Measurements from ENCODE around the gene MRPS34.
A peak's percentile ranks its signal among the peaks of the same experiment; 100 is the strongest.

The MRPS34 gene

GRCh38 chr16:1781254-1781653 is 8.3 kb upstream of the MRPS34 start:
- no peak for DNase-seq

GRCh38 chr16:1780677-1781072 is 7.7 kb upstream of the MRPS34 start:
- DNase-seq: no peak

GRCh38 chr16:1779741-1780676 is 7.1 kb upstream of the MRPS34 start:
- no peak for DNase-seq

DNA sequence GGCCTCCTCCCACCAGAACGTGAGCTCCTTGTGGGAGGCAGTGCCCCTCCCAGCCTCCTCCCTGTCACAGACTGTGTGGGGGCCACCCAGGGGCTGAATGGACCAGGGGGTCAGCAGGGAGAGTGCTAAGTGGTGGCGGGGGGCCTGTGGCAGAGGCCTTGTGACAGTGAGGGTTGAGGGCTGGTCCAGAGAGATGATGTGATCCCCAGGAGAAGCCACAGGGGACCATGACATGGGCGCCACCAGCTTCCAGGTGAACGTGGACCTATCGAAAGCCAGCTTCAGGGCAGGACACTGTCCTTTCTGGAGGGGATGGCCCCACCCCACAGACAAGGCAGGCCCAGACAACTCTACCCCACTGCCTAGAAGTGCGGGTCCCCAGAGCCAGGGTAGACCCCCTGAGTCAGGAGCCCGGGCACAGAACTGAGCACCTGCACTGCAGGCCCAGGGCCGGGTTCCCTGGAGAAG is 6.3 kb upstream of the MRPS34 start:
- DNase-seq: no peak

GRCh38 chr16:1778200-1779179 is 5.6 kb upstream of the MRPS34 start:
- no peak for DNase-seq

GRCh38 chr16:1777375-1778199 is 4.7 kb upstream of the MRPS34 start:
- DNase-seq: no peak

- no peak for DNase-seq
These were observed 4.0 kb upstream of the MRPS34 start for GRCh38 chr16:1776991-1777374.

DNA sequence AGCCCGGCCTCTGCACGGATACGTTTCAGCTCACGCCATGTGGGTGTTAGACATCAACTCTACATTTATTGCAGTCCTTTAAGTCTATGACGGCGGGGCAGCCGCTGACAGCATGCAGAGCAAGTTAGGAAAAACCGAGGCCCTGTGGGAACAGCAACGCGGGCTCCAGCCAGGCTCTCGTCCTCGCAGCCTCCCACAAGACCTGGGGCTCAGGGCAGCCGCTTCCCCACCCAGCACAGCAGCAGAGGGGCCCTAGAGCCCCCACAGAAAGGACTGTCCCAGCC is 3.7 kb upstream of the MRPS34 start:
- no peak for DNase-seq

DNA sequence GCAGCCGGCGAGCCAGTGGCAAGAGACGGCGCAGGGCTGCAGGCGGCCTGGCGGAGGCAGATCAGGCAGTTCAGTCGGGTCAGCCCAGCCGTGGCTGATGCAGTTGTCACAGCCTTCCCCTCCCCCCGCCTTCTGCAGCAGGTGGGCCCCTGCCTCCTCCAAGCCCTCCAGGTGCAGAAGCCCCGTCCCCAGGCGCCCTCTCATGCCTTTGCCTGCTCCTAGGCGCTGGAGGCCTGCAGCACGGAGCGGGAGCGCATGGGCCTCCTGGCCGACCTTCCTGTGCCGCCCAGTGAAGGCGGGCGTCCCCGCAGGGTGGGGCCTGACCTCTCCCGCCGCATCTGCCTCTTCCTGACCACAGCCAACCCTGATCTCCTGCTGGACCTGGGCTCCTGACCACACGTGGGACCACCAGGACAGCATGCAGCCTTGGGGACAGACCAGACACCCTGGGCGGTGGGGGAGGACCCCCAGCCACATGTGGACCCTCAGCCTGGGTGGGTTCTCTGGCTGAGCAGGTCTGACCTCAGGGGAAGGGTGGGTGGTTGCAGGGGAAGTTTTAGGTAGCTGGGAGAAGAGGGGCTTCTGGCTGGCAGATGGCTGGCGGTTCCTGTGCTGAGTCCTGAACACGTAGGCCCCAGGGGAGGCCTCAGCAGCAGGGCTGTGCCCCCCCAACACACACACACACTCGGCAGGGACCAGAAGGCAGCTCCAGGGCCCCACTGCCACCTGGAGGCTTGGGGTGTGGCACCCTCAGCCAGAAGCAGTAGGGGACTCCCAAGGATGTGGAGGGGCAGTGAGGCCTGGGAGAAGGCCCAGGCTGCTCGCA is 3.1 kb upstream of the MRPS34 start:
- DNase-seq: no peak

DNA sequence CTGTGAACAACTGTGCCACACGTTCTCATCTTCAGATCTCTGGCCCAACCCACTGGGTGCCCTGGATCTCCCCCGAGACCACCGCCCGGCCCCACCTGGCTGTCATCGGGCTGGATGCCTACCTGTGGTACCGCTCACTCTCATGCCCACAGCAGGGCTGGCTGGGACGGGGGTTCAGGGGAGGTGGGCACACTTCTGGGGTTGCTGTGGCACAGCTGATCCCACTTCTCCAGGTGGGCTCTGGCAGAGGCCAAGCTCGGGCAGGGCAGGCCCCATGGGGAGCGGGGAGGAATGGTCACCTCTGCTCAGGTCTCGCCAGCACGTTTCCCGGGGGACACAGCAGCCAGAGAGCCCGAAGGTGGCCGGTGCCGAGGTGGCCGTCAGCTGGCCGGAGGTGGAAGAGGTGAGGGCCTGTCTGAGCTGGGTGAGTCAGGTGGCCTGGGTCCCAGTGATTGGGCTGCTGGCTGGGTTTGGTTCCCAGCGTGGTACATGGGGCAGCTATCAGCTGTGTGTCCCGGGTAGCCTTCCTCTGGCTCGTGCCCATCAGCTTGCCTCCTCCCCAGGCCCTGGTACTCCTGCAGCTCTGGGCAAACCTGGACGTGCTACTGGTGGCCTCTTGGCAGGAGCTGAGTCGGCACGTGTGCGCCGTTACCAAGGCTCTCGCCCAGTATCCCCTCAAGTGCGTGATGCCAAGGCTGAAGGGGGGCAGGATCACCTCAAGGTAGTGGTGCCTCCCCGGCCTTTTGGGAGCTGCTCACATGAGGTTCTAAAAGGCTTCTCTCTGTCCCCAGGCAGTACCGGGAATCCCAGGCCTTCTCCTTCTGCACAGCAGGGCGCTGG is 2.3 kb upstream of the MRPS34 start:
- no peak for DNase-seq

DNA sequence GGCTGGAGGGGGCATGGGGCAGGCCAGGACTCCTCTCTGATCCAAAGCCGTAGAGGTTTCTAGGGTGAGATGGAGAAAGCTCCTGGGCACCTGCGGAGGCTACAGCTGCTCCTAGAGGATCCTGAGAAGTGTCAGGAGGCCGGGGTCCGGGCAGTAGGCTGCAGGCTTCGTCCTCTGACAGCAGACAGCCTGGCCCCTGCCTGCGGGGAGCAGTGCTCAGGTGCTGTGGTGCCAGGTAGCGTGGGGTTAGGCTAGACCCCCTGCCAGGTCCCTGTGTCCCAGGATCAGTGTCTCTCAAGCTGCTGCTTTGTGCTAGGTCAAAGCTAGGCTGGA is 1.5 kb upstream of the MRPS34 start:
- no peak for DNase-seq

- DNase-seq: peak; percentile 39
These were observed 941 bp upstream of the MRPS34 start for GRCh38 chr16:1773703-1774447.

GRCh38 chr16:1772362-1772907 is 499 bp downstream of the MRPS34 start, which contains the start of gene EME2:
Gene EME2, plus strand, starts transcription at chr16:1772810. Its CDS starts 418 bp downstream, at chr16:1773228.
- peak; percentile 62 for DNase-seq

DNA sequence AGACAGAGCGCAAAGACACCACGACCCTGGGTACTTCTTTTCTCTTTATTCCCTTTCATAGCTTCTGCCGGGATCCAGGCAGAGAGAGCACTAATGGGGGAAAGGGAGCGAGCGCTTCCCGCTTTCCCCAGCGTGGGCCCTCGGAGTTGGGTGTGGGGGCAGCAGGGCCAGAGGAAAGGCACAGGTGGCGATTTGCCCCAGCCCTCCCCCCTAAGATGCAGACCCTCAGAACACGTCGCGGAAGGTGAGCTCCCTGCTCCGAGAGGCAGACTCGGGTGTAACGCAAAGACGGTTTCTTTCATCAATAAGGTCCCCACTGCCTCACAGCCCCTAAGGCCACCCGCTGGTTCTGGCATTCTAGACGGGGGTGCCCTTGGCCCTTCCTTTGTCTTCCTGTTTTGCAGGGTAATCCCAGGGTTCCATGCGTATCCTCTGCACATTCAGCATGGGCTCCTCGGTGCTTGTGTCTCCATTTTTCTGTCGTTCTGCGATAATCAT is 1.0 kb downstream of the MRPS34 start:
- no peak for DNase-seq

GRCh38 chr16:1771188-1771863 is 1.6 kb downstream of the MRPS34 start, which contains the start of gene NME3:
Gene NME3, minus strand, starts transcription at chr16:1771543. Its CDS starts 9 bp downstream, at chr16:1771534.
- DNase-seq: peak; percentile 86

DNA sequence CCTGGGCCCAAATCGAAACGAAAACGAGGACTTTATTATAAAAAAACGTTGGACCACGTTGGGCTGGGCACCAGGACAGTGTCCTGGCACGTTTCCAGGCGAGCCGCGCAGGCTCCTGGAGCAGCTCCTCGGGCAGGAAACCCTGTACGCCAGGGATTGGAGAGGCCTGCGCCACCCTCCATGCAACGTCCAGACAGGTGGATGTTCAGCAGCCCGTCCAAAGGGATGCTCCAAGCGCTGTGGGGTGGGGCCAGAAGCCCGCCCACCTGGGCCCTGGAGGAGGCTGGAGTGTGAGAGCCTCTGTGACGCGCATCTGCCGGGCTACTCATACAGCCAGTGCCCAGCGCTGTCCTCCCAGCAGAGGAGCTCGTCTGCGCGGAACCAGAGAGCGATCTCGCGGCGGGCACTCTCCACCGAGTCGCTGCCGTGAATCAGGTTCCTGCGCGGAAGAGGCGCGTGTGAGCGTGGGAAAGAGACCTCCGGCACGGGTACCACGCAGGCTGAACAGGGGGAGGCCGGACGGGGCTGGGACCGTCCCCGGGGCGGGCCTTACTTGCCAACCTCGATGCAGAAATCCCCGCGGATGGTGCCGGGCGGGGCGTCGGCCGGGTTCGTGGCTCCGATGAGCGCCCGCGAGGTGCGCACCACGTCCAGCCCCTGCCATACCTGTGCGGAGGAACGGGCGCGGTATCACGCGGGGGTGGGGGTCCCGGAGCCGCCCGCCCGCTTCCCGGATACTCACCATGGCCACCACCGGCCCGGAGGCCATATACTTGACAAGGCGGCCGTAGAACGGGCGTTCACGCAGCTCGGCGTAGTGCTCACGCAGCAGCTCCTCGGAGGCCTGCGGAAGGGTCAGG is 2.4 kb downstream of the MRPS34 start:
- DNase-seq: peak; percentile 55

DNA sequence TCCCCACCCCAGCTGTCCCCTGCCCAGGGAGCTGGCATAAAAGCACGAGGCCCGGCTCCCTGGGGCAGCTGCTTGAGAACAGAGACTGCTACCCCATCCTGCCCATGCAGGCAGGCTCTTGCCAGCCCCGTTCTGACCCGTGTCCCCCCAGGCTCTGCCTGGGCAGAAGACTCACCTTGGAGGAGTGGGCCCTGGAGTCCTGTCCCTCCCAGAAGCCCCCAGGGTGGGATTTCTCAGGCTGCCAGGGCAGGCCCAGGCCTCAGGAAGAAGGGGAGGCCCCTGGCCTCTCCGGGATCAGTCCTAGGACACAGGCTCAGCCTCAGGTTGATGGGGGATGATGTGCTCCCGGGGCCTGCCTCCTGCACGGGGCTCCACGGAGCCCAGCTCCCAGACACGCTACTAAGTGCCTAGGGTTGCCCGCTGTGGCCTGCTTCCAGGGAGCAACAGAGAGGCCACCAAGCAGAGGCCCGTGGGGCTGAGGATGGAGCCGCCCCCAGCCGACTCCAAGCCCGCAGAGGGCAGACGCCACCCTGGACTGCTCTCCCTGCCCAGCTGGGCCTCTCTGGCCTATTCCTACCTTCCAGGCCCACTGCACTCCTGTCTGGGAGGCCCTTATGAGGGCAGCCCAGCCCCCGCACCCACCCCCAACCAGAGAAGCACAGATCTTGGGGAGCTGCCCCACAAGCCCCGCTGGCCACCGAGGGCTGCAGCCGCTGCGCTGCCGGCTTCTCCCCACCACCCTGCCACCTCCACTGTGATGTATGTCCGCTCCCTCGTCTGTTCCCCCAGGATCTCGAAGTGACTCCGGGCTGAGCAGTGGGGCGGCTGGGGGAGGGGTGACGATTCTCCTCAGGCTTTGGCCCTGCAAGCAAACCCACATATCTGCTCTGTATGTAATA is 3.3 kb downstream of the MRPS34 start:
- no peak for DNase-seq

Data from CD4-positive, alpha-beta T cell treated with Interleukin-17A for 4 hours (primary cell).